GM03348 (cell line): ENCODE measurements around the gene DNASE1L2.

ENCODE experiments used
- DNase-seq: peaks from one replicate; pipeline ENCODE4 v3.0.0; 2012; ENCODE audit warnings: low spot score

DNASE1L2 gene

DNA sequence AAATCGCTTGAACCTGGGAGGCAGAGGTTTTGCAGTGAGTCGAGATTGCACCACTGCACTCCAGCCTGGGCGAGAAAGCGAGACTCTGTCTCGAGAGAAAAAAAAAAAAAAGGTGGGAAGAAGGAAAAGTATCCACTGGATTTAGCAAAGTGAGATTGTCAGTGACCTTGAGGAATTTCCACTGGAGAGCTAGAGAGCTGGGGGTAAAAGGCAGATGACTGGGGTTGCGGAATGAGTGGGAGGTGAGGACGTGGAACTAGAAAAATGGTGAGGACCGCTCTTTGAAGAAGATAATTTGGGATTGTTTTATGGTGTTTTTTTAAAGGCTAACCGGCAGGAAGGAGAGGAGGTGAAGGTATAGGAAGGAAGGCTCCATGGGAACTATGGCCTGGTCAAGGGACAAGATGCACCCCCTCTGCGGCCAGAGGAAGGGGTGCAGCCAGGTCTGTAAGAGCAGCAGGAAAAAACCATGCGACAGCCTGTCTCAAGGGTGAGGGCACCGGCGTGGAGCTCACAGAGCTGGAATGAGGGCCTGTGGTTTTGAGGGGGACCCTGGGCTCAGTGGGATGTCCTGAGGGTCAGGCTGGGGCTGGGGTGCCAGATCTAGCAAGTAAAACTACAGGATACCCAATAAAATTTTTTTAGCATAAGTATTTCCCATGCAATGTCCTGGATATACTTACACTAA lies 31.7 kb upstream of the DNASE1L2 start:
- no peak for DNase-seq

DNA sequence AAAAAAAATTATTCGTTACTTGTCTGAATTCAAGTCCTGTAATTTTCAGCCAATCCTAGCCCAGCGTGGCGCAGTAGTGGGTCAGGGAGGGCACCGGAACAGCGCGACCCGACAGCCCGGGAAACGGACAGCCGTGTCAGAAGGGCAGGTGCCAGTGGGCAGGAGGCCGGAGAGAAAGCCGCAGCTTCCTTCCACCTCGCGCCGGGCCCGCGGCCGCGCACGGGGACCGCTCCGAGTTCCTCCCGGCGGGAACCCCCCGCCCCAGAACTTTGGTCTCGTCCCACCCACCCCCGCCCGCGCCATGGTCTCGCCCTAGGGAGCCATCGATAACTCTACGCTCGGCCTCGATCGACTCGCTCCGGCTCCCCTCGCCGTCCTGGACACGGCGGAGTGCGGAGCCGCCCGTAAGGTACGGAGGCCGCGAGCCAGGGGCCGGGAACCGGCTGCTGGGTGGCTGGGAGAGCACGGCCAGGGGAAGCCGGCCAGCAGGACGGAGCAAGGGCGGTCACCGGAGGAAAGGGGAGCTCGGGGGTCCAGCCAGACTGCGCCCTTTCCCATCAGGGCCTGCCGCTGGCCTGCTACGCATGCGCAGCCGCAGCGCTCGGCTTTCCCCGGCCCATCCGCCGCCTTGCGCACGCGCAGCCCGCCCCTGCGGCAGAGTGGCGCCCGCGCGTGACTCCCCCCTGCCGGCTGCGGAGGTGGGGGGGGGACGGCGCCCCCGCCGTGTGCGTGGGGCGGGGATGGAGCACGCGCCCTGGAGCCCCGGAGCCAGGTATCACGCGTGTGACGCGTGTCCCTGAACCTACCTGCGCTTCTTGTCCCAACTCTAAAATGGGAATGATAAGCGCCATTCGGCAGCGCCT lies 30.9 kb upstream of the DNASE1L2 start, which contains the start of gene MLST8:
Gene MLST8, plus strand, starts transcription at position 351 of the 863 bp plus-strand sequence. CDS start 632 bp downstream, outside the sequence.
- DNase-seq, result peak; percentile 100

DNA sequence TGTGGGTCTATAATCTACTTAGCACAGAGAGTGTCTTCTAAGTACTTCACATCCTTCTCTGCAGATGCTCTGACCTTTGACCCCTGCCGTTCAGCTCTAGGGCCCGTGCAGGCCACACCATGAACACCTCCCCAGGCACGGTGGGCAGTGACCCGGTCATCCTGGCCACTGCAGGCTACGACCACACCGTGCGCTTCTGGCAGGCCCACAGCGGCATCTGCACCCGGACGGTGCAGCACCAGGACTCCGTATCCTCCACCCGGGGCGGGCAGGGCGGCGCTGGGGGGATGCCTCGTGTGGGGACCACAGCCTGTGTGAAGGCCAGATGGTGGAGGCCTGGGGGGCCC lies 30.3 kb upstream of the DNASE1L2 start:
- no peak for DNase-seq

DNA sequence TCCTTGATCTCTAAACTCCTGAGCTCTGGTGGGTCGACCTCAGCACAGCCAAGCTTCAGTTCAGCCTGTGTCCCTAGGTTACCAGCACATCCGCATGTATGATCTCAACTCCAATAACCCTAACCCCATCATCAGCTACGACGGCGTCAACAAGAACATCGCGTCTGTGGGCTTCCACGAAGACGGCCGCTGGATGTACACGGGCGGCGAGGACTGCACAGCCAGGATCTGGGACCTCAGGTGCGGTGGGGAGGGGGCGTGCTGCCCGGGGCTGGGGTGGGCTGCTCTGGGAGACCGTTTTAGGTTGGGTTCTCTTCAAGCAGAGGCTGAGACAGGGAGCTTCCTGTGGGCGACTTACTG lies 29.8 kb upstream of the DNASE1L2 start:
- no peak for DNase-seq

DNA sequence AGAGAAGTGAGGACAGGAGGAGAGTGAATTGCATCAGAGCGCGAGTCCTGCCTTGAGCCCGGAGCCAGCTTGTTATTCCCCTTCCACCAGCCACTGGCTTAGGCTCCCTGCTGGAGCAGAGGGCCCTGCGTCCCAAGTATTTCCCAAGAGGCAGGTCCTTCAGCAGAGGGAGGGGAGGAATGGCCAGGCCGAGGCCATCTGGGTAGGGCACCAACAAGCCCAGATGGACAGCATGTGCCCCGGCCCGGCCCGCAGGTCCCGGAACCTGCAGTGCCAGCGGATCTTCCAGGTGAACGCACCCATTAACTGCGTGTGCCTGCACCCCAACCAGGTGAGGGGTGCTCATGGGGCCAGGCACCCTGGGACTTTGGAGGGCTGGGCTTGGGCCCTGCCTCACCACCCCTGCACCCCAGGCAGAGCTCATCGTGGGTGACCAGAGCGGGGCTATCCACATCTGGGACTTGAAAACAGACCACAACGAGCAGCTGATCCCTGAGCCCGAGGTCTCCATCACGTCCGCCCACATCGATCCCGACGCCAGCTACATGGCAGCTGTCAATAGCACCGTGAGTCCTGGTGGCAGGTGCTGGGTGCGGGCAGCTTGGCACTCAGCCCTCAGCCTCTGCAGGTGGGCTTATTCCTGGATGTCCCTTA lies 29.3 kb upstream of the DNASE1L2 start:
- no peak for DNase-seq

DNA sequence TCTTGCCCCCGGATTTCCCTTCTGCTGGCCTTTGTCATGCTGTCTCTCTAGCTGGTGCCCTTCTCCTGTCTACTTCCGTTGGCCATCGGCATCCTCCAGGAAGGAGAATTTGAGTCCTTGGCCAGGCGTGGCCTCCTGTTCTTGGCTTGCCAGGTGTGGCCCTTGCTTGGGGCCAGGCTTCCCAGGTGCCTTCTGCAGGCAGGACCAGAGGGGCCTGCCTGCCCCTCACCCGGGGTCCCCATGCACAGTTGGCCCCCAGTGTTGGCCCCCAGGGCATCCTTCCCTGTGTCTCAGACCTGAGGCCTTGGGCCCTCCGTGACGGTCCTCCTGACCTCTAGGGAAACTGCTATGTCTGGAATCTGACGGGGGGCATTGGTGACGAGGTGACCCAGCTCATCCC lies 28.4 kb upstream of the DNASE1L2 start:
- no peak for DNase-seq

DNA sequence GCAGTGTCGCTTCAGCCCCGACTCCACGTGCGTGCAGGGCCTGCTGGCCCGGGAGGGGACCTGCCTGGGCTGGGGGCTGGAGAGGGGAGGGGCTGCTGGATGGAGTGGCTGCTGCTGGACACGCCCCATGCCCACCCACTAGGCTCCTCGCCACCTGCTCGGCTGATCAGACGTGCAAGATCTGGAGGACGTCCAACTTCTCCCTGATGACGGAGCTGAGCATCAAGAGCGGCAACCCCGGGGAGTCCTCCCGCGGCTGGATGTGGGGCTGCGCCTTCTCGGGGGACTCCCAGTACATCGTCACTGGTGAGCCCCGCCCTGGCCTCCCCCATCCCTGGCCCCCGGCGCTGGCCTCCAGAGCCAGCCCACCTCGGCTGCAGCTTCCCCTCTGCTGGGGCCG lies 27.9 kb upstream of the DNASE1L2 start:
- DNase-seq, result no peak

DNA sequence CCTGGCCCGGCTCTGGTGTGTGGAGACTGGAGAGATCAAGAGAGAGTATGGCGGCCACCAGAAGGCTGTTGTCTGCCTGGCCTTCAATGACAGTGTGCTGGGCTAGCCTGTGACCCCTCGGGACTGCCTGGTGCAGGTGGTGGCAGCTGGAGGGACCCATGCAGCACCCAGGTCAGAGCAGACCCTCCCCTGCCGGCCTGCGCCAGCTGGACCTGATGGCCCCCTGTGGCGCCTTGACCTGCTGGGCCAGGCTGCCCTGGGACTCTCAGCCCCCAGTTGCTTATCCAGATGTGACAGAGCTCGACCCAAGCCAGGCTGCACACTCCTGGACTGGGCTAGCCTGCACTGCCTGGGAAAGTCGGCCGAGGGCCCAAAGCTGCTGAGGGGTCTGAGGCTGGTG lies 27.5 kb upstream of the DNASE1L2 start:
- DNase-seq, result no peak

DNA sequence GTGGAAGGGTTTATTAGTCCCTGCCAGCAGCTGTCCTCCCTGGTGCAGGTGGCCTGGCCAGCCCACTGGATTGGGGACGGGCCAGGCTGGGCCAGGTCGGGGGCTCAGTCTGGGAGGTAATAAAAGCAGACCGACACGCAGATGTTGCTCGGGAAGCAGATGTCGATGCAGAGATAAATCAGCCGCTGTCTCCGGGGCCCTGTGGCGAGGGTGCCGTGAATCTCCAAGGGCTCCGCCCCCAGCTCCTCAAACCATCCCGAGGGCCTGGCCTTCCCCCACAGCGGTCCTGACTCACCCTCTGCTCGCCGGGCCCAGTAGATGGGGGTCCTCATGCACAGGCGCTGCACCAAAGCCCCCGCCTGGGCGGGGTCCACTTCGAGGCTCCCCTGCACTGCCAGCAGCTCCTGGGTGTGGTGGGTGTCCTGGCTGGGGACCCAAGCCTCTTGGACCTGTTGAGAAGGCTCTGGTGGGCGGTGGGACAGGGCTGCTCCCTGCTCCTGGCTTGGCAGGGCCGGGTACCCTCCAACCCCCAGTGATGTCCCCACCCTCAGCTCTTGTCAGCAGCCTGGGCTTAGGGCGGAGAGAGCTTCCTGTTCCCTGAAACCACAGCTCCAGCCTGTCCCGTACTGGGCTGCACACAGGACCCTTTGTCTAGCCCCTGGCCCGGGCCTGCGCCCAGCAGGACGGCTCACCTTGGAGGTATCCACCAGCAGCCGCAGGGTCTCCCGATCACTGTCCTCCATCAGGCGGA lies 26.8 kb upstream of the DNASE1L2 start:
- DNase-seq, result no peak

DNA sequence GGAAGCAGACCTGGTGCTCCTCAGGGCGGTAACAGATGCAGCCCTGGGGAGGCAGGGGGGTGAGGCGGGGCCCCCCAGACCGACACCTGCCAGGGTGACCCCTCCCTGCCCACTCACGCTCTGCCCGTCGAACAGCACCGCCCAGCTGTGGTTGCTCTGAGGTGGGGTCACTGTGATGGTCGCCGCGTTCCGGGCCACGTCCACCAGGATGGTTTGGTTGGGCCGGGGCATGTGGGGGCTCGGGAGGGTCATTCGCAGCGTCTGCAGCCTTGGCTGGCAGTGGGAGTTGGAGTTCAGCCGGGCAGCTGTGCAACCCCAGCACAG lies 26.3 kb upstream of the DNASE1L2 start:
- DNase-seq, result no peak

DNA sequence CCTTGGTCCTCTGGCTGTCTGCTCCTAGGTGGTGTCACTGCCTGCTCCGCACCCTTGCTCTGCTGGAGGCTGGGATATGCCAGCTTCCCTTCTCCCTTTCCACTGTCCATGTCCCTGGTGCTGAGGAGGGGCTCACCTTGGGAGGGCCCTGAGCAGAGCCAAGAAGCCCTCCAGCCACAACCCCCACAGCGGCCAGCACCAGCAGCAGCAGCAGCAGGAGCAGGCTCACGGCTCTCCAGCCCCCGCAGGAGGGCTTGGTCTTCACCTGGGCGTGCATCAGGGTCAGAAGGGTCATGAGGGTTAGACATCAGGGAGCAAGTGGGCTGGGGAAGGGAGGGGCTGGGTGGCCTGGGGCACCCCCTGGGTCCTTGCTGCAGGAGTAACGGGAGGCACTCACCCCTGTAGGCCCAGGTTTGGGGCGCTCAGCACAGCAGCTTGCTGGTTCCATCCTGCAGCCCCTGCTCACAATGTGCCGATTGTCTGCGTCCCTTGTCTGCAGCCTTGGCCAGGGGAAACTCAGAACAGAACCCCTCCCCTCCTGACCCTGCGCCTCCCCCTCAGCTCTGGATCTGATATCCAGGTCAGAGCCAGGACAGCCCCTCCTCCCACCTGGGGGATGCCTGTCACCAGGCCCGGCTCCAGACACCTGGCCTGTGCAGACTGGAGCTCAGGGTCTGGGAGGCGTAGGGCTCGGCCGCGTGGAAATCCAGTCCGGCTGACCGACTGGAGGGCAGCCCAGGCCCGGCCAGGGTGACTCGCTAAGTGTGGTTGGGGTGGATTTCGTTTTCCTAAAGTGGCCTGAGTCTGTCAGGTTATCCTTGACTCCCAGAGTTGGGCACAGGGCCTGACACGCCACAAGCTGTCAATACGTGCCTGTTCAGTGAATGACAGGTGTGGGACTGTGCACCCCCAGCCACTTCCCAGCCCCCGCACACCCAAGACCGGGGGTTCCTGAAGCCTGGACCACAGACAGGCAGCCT lies 25.6 kb upstream of the DNASE1L2 start, which contains the start of gene BRICD5:
Gene BRICD5, minus strand, starts transcription at position 478 of the 980 bp plus-strand sequence. Its CDS starts 30 bp downstream, at position 448.
- DNase-seq, result no peak

DNA sequence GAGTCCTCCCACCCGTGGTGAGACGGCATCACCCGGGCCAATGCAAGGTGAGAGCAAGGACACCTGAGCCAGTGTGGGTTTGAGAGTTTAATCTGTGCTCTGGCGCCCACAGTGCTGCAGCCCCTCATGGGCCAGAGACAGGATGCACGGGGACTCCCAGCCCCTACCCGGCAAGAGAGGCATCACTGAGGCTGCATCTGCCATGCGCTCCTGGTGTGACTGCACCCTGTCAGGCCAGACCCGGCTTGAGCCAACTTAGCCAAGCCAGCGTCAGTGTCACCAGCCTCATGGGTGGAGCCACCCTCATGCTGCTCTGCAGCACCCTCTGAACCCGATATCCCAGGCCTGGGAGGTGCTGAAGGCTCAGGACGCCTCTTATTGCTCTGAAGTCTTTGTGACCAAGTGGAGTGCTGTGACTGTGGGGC lies 24.3 kb upstream of the DNASE1L2 start:
- DNase-seq, result no peak

DNA sequence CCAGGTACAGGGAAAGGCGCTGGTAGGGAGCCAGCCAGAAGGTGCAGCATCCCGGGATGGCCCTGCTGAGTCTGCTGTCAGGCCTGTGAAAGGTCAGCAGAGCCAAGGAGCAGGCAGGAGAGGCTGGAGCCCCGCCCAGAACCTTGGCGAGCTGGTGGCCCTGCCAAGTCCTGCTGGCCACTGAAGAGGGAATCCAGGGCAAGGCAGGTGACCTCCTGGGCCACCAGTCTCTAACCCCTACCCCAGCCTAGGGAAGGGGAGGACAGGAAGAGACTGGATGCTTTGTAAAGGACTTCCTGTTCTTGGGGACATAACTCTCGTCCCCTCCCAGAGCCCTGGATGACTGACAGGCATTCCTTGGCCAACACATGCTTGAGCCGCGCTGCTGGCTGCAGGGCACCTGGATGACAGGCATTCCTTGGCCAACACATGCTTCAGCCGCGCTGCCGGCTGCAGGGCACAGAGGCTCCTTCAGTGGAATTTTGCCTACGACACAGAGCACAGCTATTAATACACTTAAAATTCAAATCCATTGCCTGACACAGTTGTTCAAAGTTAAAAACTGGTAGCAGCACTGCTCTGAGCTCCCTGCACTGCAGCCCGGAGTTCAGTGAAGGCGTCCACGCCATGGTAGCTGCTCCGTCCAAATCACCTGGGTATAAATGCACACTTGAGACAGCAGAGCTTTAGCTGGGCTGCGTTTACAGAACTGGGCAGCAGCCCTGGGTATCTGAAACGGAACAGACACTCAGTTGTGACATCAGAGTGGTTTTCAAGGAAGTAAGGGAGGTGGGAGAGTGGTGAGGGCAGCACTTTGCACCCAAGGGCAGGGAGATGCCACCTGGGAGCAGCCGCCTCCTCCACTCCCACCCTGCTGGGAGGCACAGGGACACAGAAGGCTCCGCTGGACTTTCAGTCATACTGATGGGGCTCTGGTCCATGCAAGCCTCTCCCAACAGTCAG lies 23.6 kb upstream of the DNASE1L2 start:
- DNase-seq, result no peak

DNA sequence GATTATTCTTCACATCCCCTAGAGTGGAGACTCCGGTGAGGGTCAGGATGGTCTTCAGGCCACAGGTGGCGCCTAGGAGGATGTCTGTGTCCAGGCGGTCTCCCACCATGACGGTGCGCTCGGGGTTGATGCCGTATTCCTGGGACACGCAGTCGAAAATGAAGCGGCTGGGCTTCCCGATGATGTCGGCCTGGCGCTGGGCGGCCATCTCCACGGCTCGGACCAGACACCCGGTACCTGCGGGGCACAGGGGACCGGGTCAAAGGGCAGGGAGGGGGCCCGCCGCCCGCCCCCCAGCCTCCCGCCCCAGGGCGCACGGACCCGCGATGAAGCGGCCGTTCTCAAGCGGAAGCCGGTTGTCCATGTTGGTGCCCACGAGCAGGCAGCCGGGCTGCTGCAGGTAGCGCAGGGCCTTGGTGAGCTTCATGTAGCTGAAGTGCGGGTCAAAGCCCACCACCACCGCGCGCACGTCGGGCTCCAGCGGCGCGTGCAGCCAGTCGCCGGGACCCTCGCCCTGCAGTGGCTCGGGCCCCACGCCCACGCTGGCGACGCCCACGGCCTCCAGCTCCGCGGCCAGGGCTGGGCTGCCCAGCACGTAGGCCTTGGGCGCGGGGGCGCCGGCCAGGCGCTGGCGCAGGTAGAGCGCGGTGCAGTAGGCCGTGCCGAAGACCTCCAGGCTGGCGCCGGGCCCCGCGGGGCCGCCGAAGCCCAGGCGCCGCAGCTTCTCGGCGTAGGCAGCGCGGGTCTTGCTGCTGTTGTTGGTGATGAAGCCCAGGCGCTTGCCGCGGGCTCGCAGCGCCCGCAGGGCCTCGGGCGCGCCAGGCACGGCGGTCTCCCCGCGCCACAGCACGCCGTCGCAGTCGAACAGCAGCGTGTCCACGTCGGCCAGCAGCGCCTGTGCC lies 22.2 kb upstream of the DNASE1L2 start:
- no peak for DNase-seq

DNA sequence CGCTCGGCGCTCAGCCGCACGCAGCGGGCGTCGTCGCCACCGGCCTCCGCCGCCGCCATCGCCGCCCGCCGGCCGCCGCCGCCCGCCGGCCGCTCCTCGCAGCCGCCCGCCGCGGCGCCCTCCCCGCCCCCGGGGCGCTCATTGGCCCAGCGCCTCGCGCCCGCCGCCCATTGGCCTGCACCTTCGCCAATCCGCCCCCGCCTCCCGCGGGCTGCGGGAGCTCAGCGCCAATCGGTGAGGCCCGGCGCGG lies 21.6 kb upstream of the DNASE1L2 start, which contains the start of gene PGP:
Gene PGP, minus strand, starts transcription at position 122 of the 250 bp plus-strand sequence. Its CDS starts 63 bp downstream, at position 59.
- no peak for DNase-seq

DNA sequence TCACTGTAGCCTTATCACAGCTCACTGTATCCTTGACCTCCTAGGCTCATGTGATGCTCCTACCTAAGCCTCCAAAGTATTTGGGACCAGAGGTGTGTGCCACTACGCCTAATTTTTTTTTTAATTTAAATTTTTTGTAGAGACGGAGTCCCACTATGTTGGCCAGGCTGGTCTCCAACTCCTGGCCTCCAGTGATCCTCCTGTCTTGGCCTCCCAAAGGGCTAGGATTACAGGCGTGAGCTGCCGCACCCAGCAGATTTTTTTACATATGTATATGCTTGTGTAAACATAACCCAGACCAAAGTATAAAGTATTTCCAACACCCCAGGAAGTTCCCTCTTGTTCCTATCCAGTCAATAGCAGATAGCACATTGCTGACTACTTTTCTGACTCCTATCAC lies 19.9 kb upstream of the DNASE1L2 start:
- DNase-seq, result no peak

DNA sequence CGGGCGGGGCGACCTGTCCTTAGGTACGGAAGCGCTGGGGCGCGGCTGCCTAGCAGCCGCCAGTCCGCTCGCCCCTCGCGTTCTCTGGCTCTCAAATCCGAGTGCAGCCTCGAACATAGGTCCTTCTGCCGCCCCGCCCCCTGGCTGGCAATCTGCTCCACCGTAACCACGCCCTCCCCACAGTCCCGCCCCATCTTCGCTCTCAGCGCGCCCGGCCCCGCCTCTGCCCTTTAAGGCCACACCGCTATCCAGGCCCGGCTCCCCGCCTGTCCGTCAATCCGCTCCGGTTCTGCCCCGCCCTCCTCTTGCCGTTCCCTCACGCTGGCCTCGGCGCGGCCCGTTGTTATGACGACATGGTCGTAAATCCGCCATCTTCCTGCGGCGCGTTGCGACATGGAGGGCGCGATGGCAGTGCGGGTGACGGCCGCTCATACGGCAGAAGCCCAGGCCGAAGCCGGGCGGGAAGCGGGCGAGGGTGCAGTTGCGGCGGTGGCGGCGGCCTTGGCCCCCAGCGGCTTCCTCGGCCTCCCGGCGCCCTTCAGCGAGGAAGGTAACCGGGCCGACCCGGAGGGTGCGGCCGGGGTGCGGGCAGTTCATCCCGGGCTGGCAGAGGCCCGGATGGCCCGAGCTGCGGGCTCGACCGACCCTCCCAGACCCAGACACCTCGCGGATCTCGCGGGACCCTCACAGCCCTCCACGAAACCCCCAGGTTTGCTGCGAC lies 12.9 kb upstream of the DNASE1L2 start, which contains the start of gene E4F1:
Gene E4F1, plus strand, starts transcription at position 371 of the 721 bp plus-strand sequence. Its CDS starts 23 bp downstream, at position 394.
- DNase-seq, result peak; percentile 99

DNA sequence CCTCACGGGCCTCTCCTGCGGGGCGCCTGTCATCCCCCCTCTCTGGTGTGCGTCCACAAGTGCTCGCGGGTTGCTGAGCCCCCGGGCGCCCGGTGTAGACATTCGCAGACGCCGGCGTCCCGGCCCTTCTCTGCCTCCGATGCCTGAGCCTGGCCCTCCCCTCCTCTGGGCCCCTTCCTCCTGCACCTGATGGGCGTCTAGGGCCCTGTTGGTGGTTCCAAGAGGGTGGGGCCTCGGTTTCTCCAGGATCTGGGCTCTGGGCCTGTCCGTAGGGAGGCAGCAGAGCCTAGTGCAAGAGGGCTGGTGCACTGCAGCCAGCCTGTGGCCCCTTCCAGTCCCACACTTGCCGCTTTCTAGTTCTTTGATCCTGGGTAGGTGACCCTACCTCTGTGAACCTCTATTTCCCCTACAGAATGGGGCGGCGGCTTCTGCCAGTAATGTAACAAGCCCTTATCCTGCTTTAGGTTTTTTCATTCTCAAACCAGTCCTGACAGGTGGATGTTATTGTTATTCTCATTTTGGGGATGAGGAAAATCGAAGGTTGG lies 12.2 kb upstream of the DNASE1L2 start:
- peak; percentile 73 for DNase-seq
